ENCODE measurements around the gene GTPBP4.

The GTPBP4 gene

DNA sequence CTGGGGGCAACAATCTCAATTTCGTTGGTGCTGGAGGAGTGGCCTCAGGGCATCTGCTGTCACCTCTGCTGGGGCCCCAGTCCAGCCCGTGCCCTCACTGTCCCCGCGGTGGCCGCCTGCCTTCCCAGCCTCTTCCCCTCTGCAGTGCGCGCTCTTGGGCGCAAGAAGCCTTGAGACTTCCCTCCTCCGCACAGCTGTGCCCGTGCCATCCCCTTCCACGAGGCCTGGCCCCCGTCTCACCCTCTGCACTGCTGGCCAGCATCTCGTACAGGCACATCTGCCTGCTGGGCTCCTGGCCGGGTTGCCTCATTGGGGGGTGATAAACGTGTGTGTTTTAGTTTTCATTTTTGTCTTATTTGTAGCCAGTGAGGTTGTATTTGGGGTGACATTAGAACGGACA is 23.5 kb downstream of the GTPBP4 start:
- Histone ChIP-seq H3K27ac (ENCODE audit: insufficient read depth in 1 of 2, low read depth in 1 of 2, low read length in 2 of 2, poor library complexity in 1 of 2, severe bottlenecking in 2 of 2) (no peak overlapping the region), H3K4me3 (ENCODE audit: control insufficient read depth in 1 of 7, extremely low read depth in 1 of 7, insufficient read depth in 4 of 7, low read depth in 2 of 7, low read length in 6 of 7) (no peak overlapping the region), H3K4me1 (ENCODE audit: control extremely low read depth in 1 of 4, control insufficient read depth in 4 of 4, insufficient read depth in 4 of 4, low read length in 3 of 4) (no peaks in the 10 kb centered on the region), H3K36me3 (ENCODE audit: control insufficient read depth in 4 of 4, insufficient read depth in 4 of 4, low read length in 3 of 4) (peaks cover 34 to 91% (median 69%) of the 10 kb centered on the region in 4 experiments), H3K9me3 (ENCODE audit: control extremely low read depth in 1 of 5, control insufficient read depth in 4 of 5, insufficient read depth in 2 of 5, low read depth in 1 of 5, low read length in 4 of 5) (no peaks in the 10 kb centered on the region), H3K27me3 (replicated peaks in 2 of 5; ENCODE audit: control insufficient read depth in 4 of 5, insufficient read depth in 5 of 5, low read length in 4 of 5) (no peaks in the 10 kb centered on the region)
- CTCF ChIA-PET, result no interaction called here
- no peak for DNase-seq
- POLR2A ChIA-PET, result interaction anchor here (0.5 kb wide), 1 partner anchor 85 kb away, joined by 5 read pairs; no protein-coding TSS in a partner anchor
- 99% methylated on average over 15 of the region's 16 CpGs for WGBS (ENCODE audit: insufficient coverage)

GRCh38 chr10:1015688-1016087 is 27.5 kb downstream of the GTPBP4 start:
- whole genome bisulfite sequencing (ENCODE audit: insufficient coverage), result 96% methylated on average over 11 of the region's 11 CpGs
- ChIA-PET CTCF (interaction anchor here (0.6 to 1.1 kb wide), 3 partner anchors 20 to 131 kb away, joined by 3 read pairs; partner anchors contain the start of gene WDR37), POLR2A (no interaction called here)

DNA sequence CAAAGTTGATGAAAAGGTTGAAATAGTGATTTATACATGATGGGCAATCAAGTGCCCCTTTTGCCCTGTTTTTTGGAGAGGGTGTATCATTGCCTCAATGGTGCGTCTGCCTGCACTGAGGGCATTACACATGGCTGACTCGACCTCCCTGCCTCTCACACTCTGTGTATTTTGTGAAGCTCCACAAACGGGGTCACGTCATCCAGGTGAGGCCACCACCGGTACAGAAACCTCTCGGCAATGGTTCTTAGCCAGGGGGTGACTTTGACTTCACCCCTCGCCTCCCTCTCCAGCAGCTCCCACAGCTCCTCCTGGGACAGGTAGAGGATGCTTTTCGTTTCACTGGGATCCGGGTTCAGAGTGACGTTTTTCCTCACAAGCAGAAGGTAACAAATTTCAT is 31.1 kb downstream of the GTPBP4 start:
- Histone ChIP-seq H3K9me3 (ENCODE audit: control extremely low read depth in 1 of 5, control insufficient read depth in 4 of 5, insufficient read depth in 2 of 5, low read depth in 1 of 5, low read length in 4 of 5) (no peaks in the 10 kb centered on the region), H3K36me3 (ENCODE audit: control insufficient read depth in 4 of 4, insufficient read depth in 4 of 4, low read length in 3 of 4) (peaks cover 18 to 59% (median 39%) of the 10 kb centered on the region in 4 experiments), H3K4me1 (ENCODE audit: control extremely low read depth in 1 of 4, control insufficient read depth in 4 of 4, insufficient read depth in 4 of 4, low read length in 3 of 4) (no peaks in the 10 kb centered on the region), H3K27me3 (replicated peaks in 2 of 5; ENCODE audit: control insufficient read depth in 4 of 5, insufficient read depth in 5 of 5, low read length in 4 of 5) (no peaks in the 10 kb centered on the region), H3K4me3 (ENCODE audit: control insufficient read depth in 1 of 7, extremely low read depth in 1 of 7, insufficient read depth in 4 of 7, low read depth in 2 of 7, low read length in 6 of 7) (no peak overlapping the region), H3K27ac (ENCODE audit: insufficient read depth in 1 of 2, low read depth in 1 of 2, low read length in 2 of 2, poor library complexity in 1 of 2, severe bottlenecking in 2 of 2) (no peak overlapping the region)
- no peak for DNase-seq
- POLR2A ChIA-PET, result no interaction called here
- CTCF ChIA-PET, result interaction anchor here (2.5 kb wide), 1 partner anchor 10 kb away, joined by 6 read pairs; no protein-coding TSS in a partner anchor
- 94% methylated on average over 9 of the region's 10 CpGs for WGBS (ENCODE audit: insufficient coverage)

More at GRCh38 chr10:1015688-1016087, 27.5 kb downstream of the GTPBP4 start:
- Histone ChIP-seq H3K4me1 (ENCODE audit: control extremely low read depth in 1 of 4, control insufficient read depth in 4 of 4, insufficient read depth in 4 of 4, low read length in 3 of 4) (no peaks in the 10 kb centered on the region), H3K27ac (ENCODE audit: insufficient read depth in 1 of 2, low read depth in 1 of 2, low read length in 2 of 2, poor library complexity in 1 of 2, severe bottlenecking in 2 of 2) (no peak overlapping the region), H3K4me3 (ENCODE audit: control insufficient read depth in 1 of 7, extremely low read depth in 1 of 7, insufficient read depth in 4 of 7, low read depth in 2 of 7, low read length in 6 of 7) (no peak overlapping the region), H3K9me3 (ENCODE audit: control extremely low read depth in 1 of 5, control insufficient read depth in 4 of 5, insufficient read depth in 2 of 5, low read depth in 1 of 5, low read length in 4 of 5) (no peaks in the 10 kb centered on the region), H3K36me3 (ENCODE audit: control insufficient read depth in 4 of 4, insufficient read depth in 4 of 4, low read length in 3 of 4) (peaks cover 36 to 83% (median 66%) of the 10 kb centered on the region in 4 experiments), H3K27me3 (replicated peaks in 2 of 5; ENCODE audit: control insufficient read depth in 4 of 5, insufficient read depth in 5 of 5, low read length in 4 of 5) (no peaks in the 10 kb centered on the region)
- no peak for DNase-seq

- H3K4me3 ChIP-seq (ENCODE audit: control insufficient read depth in 1 of 7, extremely low read depth in 1 of 7, insufficient read depth in 4 of 7, low read depth in 2 of 7, low read length in 6 of 7), result no peak overlapping the region
- POLR2A ChIA-PET, result no interaction called here
- H3K4me1 ChIP-seq (ENCODE audit: control extremely low read depth in 1 of 4, control insufficient read depth in 4 of 4, insufficient read depth in 4 of 4, low read length in 3 of 4), result no peaks in the 10 kb centered on the region
- H3K27me3 ChIP-seq (replicated peaks in 2 of 5; ENCODE audit: control insufficient read depth in 4 of 5, insufficient read depth in 5 of 5, low read length in 4 of 5), result no peaks in the 10 kb centered on the region
- DNase-seq, result no peak
- no peak overlapping the region for H3K27ac ChIP-seq (ENCODE audit: insufficient read depth in 1 of 2, low read depth in 1 of 2, low read length in 2 of 2, poor library complexity in 1 of 2, severe bottlenecking in 2 of 2)
- 94% methylated on average over 8 of the region's 10 CpGs for WGBS (ENCODE audit: insufficient coverage)
- H3K9me3 ChIP-seq (ENCODE audit: control extremely low read depth in 1 of 5, control insufficient read depth in 4 of 5, insufficient read depth in 2 of 5, low read depth in 1 of 5, low read length in 4 of 5), result no peaks in the 10 kb centered on the region
- peaks cover 18 to 50% (median 35%) of the 10 kb centered on the region in 4 experiments for H3K36me3 ChIP-seq (ENCODE audit: control insufficient read depth in 4 of 4, insufficient read depth in 4 of 4, low read length in 3 of 4)
- CTCF ChIA-PET, result interaction anchor here (2.5 kb wide), 1 partner anchor 8 kb away, joined by 6 read pairs; no protein-coding TSS in a partner anchor
These were observed 32.2 kb downstream of the GTPBP4 start for GRCh38 chr10:1020460-1020859.

DNA sequence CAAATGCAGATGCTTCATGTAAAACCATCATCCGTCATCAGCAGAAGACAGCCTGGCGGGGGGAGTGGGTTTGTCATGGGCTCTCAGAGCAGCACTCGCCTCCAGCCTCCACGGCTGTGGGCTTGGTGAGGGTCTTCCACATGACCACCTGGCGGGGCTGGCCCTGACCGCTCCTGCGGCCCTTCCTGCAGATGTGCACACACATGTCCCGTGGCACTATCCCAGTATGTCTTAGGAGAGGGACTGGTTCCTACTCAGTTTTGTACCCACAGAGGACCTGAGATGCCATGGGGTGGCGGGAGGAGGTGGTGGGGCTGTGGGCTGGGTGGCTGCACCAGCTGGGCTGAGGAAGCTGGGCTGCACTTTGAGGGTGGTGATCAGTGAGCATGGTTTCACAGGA is 32.7 kb downstream of the GTPBP4 start:
- 100% methylated on average over 5 of the region's 9 CpGs for WGBS (ENCODE audit: insufficient coverage)

DNA sequence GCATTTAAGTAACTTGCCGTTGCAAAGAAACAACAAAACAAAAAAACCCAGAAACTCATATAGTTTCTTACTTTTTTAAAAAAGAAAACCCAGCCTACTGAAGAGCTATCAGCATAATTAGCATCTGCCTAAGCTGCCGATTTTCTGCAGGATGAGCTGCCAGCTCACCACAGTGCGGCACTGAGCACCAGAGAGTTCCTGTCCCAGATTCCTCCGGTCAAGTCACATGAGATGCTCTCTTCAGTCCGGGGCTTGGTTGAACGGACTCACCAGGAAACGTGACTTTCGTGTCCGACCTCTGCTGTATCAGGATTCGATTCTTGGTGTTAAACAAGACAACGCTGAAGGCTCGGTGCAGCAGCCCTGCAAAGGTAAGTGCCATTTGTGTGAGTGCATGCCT is 34.2 kb downstream of the GTPBP4 start:
- no peak overlapping the region for H3K27ac ChIP-seq (ENCODE audit: insufficient read depth in 1 of 2, low read depth in 1 of 2, low read length in 2 of 2, poor library complexity in 1 of 2, severe bottlenecking in 2 of 2)
- no peaks in the 10 kb centered on the region for H3K4me1 ChIP-seq (ENCODE audit: control extremely low read depth in 1 of 4, control insufficient read depth in 4 of 4, insufficient read depth in 4 of 4, low read length in 3 of 4)
- whole genome bisulfite sequencing (ENCODE audit: insufficient coverage), result 89% methylated on average over 11 of the region's 12 CpGs
- peaks cover 7 to 30% (median 19%) of the 10 kb centered on the region in 4 experiments for H3K36me3 ChIP-seq (ENCODE audit: control insufficient read depth in 4 of 4, insufficient read depth in 4 of 4, low read length in 3 of 4)
- DNase-seq, result no peak
- POLR2A ChIA-PET, result no interaction called here
- no peaks in the 10 kb centered on the region for H3K9me3 ChIP-seq (ENCODE audit: control extremely low read depth in 1 of 5, control insufficient read depth in 4 of 5, insufficient read depth in 2 of 5, low read depth in 1 of 5, low read length in 4 of 5)
- H3K27me3 ChIP-seq (replicated peaks in 2 of 5; ENCODE audit: control insufficient read depth in 4 of 5, insufficient read depth in 5 of 5, low read length in 4 of 5), result no peaks in the 10 kb centered on the region
- CTCF ChIA-PET, result no interaction called here
- H3K4me3 ChIP-seq (ENCODE audit: control insufficient read depth in 1 of 7, extremely low read depth in 1 of 7, insufficient read depth in 4 of 7, low read depth in 2 of 7, low read length in 6 of 7), result no peak overlapping the region

More for the DNA sequence above, 32.7 kb downstream of the GTPBP4 start:
- DNase-seq, result no peak
- POLR2A ChIA-PET, result no interaction called here
- no peak overlapping the region for H3K4me3 ChIP-seq (ENCODE audit: control insufficient read depth in 1 of 7, extremely low read depth in 1 of 7, insufficient read depth in 4 of 7, low read depth in 2 of 7, low read length in 6 of 7)
- no peak overlapping the region for H3K27ac ChIP-seq (ENCODE audit: insufficient read depth in 1 of 2, low read depth in 1 of 2, low read length in 2 of 2, poor library complexity in 1 of 2, severe bottlenecking in 2 of 2)
- H3K27me3 ChIP-seq (replicated peaks in 2 of 5; ENCODE audit: control insufficient read depth in 4 of 5, insufficient read depth in 5 of 5, low read length in 4 of 5), result no peaks in the 10 kb centered on the region
- CTCF ChIA-PET, result interaction anchor here (2.5 kb wide), 1 partner anchor 8 kb away, joined by 6 read pairs; no protein-coding TSS in a partner anchor
- H3K36me3 ChIP-seq (ENCODE audit: control insufficient read depth in 4 of 4, insufficient read depth in 4 of 4, low read length in 3 of 4), result peaks cover 15 to 45% (median 30%) of the 10 kb centered on the region in 4 experiments
- no peaks in the 10 kb centered on the region for H3K4me1 ChIP-seq (ENCODE audit: control extremely low read depth in 1 of 4, control insufficient read depth in 4 of 4, insufficient read depth in 4 of 4, low read length in 3 of 4)
- no peaks in the 10 kb centered on the region for H3K9me3 ChIP-seq (ENCODE audit: control extremely low read depth in 1 of 5, control insufficient read depth in 4 of 5, insufficient read depth in 2 of 5, low read depth in 1 of 5, low read length in 4 of 5)

DNA sequence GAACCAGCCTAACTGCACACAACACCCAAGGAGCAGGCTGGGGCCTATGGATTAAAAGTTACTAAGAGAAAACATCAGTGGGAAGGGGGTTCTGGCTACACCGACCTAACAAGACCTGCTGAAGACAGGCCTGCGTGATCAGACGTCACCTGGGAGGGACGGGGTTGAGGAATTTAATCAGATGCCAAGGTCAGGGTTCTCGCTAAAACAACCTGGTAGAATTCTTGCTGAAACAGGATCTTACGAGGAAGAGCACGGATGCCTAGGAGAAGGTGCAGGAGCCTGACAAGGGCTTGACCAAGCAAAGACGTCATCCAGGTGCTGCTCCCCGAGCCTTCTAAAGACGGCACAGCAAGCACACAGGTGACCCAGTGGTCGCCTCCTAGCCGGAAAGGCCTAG is 35.9 kb downstream of the GTPBP4 start:
- POLR2A ChIA-PET, result no interaction called here

More for the DNA sequence above, 35.9 kb downstream of the GTPBP4 start:
- Histone ChIP-seq H3K4me1 (ENCODE audit: control extremely low read depth in 1 of 4, control insufficient read depth in 4 of 4, insufficient read depth in 4 of 4, low read length in 3 of 4) (no peaks in the 10 kb centered on the region), H3K4me3 (ENCODE audit: control insufficient read depth in 1 of 7, extremely low read depth in 1 of 7, insufficient read depth in 4 of 7, low read depth in 2 of 7, low read length in 6 of 7) (no peak overlapping the region), H3K36me3 (ENCODE audit: control insufficient read depth in 4 of 4, insufficient read depth in 4 of 4, low read length in 3 of 4) (peaks cover 4 to 20% (median 10%) of the 10 kb centered on the region in 4 experiments), H3K27me3 (replicated peaks in 2 of 5; ENCODE audit: control insufficient read depth in 4 of 5, insufficient read depth in 5 of 5, low read length in 4 of 5) (no peaks in the 10 kb centered on the region), H3K27ac (ENCODE audit: insufficient read depth in 1 of 2, low read depth in 1 of 2, low read length in 2 of 2, poor library complexity in 1 of 2, severe bottlenecking in 2 of 2) (no peak overlapping the region), H3K9me3 (ENCODE audit: control extremely low read depth in 1 of 5, control insufficient read depth in 4 of 5, insufficient read depth in 2 of 5, low read depth in 1 of 5, low read length in 4 of 5) (no peaks in the 10 kb centered on the region)
- DNase-seq, result no peak
- CTCF ChIA-PET, result no interaction called here
- WGBS (ENCODE audit: insufficient coverage), result over 99% methylated on average over 12 of the region's 12 CpGs
